Natural killer cell treated with Interleukin-12 subunit alpha and Interleukin-12 subunit beta and Interleukin-15 and Interleukin-18, amount 100 ng/mL, for 72 hours (primary cell): Measurements from ENCODE around the gene SLC9A6. TPM values are rescaled to one million over a fixed set of nuclear protein-coding genes. Genes with fewer than 3 reads are reported as not detected.
"Not testable (repeated sequence)": the region's sequence is repeated elsewhere in the genome, so short reads cannot be mapped to it uniquely, and the experiment has no call there.

Experiments used
- ATAC-seq, 2 donors: fragments of 150-1000 bp; cut with Tn5 transposase in 1 of 2; sonication (Bioruptor Pico), chemical (Tn5 transposase) in 1 of 2; 2 replicates each; pipeline ENCODE4 v1.10.0; 2021
- DNase-seq: peaks from one replicate; pipeline ENCODE4 v3.0.0; 2022; ENCODE audit warnings: low spot score
- H3K27ac Mint-ChIP-seq, 2 donors: 1 replicate in 1 of 2; 2 replicates in 1 of 2; pipeline ENCODE4 v1.8.0; 2022; ENCODE audit warnings: mixed read lengths in 2 of 2, mild to moderate bottlenecking in 1 of 2, moderate library complexity in 1 of 2
- H3K27me3 Mint-ChIP-seq, 2 donors: 1 replicate in 1 of 2; 2 replicates in 1 of 2; pipeline ENCODE4 v1.8.0; 2022; ENCODE audit warnings: mixed read lengths in 2 of 2
- H3K36me3 Mint-ChIP-seq: one replicate; pipeline ENCODE4 v1.8.0; 2022; ENCODE audit warnings: mixed read lengths
- H3K4me1 Mint-ChIP-seq, 2 donors: 1 replicate in 1 of 2; 2 replicates in 1 of 2; pipeline ENCODE4 v1.8.0; 2022; ENCODE audit warnings: low read depth in 2 of 2, mixed read lengths in 2 of 2, mild to moderate bottlenecking in 1 of 2
- H3K4me3 Mint-ChIP-seq: one replicate; pipeline ENCODE4 v1.8.0; 2022; ENCODE audit warnings: mixed read lengths
- H3K9me3 Mint-ChIP-seq: 2 replicates; pipeline ENCODE4 v1.8.0; 2022; ENCODE audit warnings: mixed read lengths
- total RNA-seq, 2 donors: library from RNA; stranded (reverse); gene quantifications; one replicate each; pipeline ENCODE4 v1.2.3, GENCODE V29; 2022

SLC9A6 gene
- total RNA-seq, 2 donors from 2014 or later = 16.6 to 18.6 TPM

DNA sequence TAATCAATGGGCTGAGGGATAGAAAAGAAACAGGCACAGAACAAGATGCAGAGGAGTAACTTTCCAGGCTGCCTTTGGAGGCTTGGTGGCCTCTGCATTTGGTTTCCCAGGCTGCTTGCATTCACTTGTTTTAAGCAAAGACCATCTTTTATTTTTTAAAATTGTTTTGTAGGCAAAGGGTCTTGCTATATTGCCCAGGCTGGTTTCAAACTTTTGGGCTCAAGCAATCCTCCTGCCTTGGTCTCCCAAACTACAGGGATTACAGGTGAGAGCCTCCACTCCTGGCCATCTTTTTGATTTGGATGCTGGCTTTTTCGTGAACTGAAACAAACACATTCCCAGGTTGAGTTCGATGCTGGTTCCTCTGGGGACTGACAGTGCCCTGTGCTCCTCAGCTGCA lies 74.1 kb downstream of the SLC9A6 start:
- Mint-ChIP-seq H3K27me3 (peaks cover 0 to 9% of the 10 kb centered on the region in 2 donors), H3K4me3 (no peak overlapping the region), H3K4me1 (no peaks in the 10 kb centered on the region), H3K9me3 (no peaks in the 10 kb centered on the region), H3K36me3 (no peaks in the 10 kb centered on the region), H3K27ac (no peak overlapping the region)
- DNase-seq = no peak
- ATAC-seq = no peak

GRCh38 chrX:136061286-136061685 lies 76.1 kb downstream of the SLC9A6 start:
- ATAC-seq (no peak), DNase-seq (no peak)
- Mint-ChIP-seq H3K4me1 (no peaks in the 10 kb centered on the region), H3K27me3 (peaks cover 0 to 4% of the 10 kb centered on the region in 2 donors), H3K36me3 (no peaks in the 10 kb centered on the region), H3K9me3 (no peaks in the 10 kb centered on the region), H3K4me3 (no peak overlapping the region), H3K27ac (no peak overlapping the region)

DNA sequence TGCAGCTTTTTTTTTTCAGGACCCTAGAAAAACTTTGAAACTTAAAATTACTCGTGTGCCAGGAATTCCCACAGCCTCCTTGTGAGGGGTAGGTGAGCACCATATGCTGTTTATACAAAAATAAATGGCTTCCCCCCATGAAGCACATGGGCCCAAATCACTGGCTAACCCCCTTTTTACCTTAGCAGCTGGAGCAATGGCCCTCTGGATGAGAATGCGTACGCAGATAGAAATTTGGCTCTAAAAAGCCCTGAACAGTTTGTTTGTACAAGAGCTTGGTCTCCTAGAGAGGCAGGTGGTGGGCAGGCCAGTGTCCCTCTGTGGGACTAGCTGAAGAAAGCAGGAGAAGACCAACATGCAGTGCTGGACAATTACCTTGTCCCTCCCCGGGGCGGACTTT lies 76.5 kb downstream of the SLC9A6 start:
- Mint-ChIP-seq H3K4me3 (no peak overlapping the region), H3K9me3 (no peaks in the 10 kb centered on the region), H3K27me3 (peaks cover 0 to 4% of the 10 kb centered on the region in 2 donors), H3K4me1 (no peaks in the 10 kb centered on the region), H3K36me3 (no peaks in the 10 kb centered on the region), H3K27ac (no peak overlapping the region)
- DNase-seq (no peak), ATAC-seq (no peak)

GRCh38 chrX:136063340-136064079 lies 78.3 kb downstream of the SLC9A6 start:
- DNase-seq (no peak), ATAC-seq (no peak)
- Mint-ChIP-seq H3K36me3 (no peaks in the 10 kb centered on the region), H3K4me1 (no peaks in the 10 kb centered on the region), H3K27me3 (peaks cover 0 to 4% of the 10 kb centered on the region in 2 donors), H3K4me3 (no peak overlapping the region), H3K27ac (no peak overlapping the region), H3K9me3 (no peaks in the 10 kb centered on the region)

DNA sequence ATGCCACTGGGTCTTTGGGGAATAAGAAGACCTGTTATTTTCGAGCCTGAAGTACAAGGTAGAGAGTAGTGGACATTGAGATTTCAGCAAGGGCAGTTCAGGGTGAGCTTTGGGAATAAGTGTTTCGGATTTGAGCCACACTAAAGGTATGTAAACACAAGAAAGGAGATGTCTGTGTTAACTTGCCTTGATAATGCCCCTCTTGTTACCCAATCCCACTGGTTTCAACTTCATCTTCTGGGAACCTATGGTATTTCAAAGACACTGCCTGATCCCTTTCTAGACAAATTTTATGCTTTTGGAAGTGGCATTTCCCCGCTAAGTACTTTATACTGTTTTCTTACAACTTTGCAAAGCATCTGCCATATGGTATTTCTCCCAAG lies 79.4 kb downstream of the SLC9A6 start:
- no peak overlapping the region for H3K4me3 Mint-ChIP-seq
- ATAC-seq (no peak), DNase-seq (no peak)
- no peak overlapping the region for H3K27ac Mint-ChIP-seq
- H3K9me3 Mint-ChIP-seq = no peaks in the 10 kb centered on the region
- H3K4me1 Mint-ChIP-seq = peaks cover 0 to 1% of the 10 kb centered on the region in 2 donors
- H3K27me3 Mint-ChIP-seq = peaks cover 0 to 5% of the 10 kb centered on the region in 2 donors
- H3K36me3 Mint-ChIP-seq = no peaks in the 10 kb centered on the region

GRCh38 chrX:136065044-136065671 lies 79.9 kb downstream of the SLC9A6 start:
- Mint-ChIP-seq H3K27me3 (peaks cover 0 to 7% of the 10 kb centered on the region in 2 donors), H3K4me1 (peaks cover 0 to 3% of the 10 kb centered on the region in 2 donors), H3K36me3 (no peaks in the 10 kb centered on the region), H3K27ac (no peak overlapping the region), H3K4me3 (no peak overlapping the region), H3K9me3 (no peaks in the 10 kb centered on the region)
- DNase-seq = no peak
- no peak for ATAC-seq

DNA sequence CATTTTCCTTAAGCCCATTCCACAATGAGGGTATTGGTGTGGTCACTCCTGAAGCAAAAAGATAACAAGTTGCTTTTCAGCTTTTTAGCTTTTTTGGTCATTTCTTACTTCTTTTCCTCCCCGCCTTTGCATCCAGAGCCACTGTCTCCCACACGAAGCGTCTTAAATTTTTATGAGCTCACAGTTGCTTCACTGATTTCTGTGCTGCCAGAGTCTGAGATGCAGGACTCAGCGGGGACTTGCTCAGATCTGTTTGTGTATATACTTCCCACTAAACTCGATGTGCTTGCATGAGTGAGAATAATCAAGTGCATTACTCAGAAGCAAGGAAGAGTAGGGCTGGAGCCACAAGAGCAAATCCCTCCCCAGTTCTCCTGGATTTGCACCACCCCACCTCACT lies 81.9 kb downstream of the SLC9A6 start:
- DNase-seq (no peak), ATAC-seq (no peak)
- Mint-ChIP-seq H3K27me3 (peaks cover 0 to 10% of the 10 kb centered on the region in 2 donors), H3K36me3 (no peaks in the 10 kb centered on the region), H3K4me3 (no peak overlapping the region), H3K27ac (no peak overlapping the region), H3K9me3 (no peaks in the 10 kb centered on the region), H3K4me1 (peaks cover 11 to 13% of the 10 kb centered on the region in 2 donors)

DNA sequence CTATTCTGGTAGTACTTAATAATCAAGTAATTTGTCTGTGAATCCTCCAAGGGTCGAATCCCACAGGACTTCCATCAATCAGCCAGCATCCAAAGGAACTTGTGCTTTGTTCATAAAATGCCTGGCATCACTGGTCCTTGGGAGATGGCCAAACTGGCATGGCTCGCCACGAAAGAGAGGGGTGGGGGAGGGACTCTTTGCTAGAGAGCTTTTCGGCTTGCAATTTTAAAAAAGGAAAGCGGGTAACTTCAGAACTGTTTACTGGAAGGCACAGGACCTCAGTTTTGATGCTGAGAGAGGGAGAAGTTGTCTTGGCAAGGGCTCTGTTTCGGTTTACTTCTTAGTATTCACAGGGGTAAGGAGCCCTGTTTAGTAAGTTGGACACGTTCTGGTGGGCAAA lies 82.7 kb downstream of the SLC9A6 start:
- no peaks in the 10 kb centered on the region for H3K36me3 Mint-ChIP-seq
- DNase-seq (no peak), ATAC-seq (no peak)
- no peak overlapping the region for H3K27ac Mint-ChIP-seq
- H3K4me1 Mint-ChIP-seq = peaks cover 11 to 13% of the 10 kb centered on the region in 2 donors
- peaks cover 0 to 10% of the 10 kb centered on the region in 2 donors for H3K27me3 Mint-ChIP-seq
- no peaks in the 10 kb centered on the region for H3K9me3 Mint-ChIP-seq
- no peak overlapping the region for H3K4me3 Mint-ChIP-seq

GRCh38 chrX:136076942-136077341 lies 91.7 kb downstream of the SLC9A6 start:
- Mint-ChIP-seq H3K4me3 (no peak overlapping the region), H3K4me1 (no peaks in the 10 kb centered on the region), H3K27ac (no peak overlapping the region), H3K36me3 (no peaks in the 10 kb centered on the region), H3K27me3 (peaks cover 28 to 31% of the 10 kb centered on the region in 2 donors), H3K9me3 (no peaks in the 10 kb centered on the region)
- DNase-seq (no peak), ATAC-seq (no peak)

DNA sequence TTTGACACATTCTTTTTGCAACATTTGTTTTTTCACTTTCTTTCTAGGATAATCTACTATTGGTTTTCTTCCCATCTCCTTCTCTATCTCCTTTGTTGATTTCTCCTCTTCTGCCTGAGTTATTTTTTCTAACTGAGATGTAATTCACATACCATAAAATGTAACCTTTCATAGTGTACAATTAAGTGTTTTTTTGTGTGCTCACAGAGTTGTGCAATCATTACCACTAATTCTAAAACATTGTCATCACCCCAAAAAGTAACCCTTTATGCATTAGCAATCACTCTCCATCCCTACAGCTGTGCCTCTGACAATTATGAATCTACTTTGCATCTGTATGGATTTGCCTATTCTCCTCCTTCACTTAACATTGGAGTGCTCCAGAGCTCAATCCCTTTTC lies 95.5 kb downstream of the SLC9A6 start:
- DNase-seq (no peak), ATAC-seq (no peak)
- Mint-ChIP-seq H3K36me3 (no peaks in the 10 kb centered on the region), H3K27ac (no peak overlapping the region), H3K27me3 (peaks cover 33% of the 10 kb centered on the region in 2 donors), H3K4me3 (no peak overlapping the region), H3K4me1 (no peaks in the 10 kb centered on the region), H3K9me3 (no peaks in the 10 kb centered on the region)

GRCh38 chrX:136086521-136086920 lies 101.3 kb downstream of the SLC9A6 start:
- no peak overlapping the region for H3K4me3 Mint-ChIP-seq
- H3K36me3 Mint-ChIP-seq = no peaks in the 10 kb centered on the region
- DNase-seq = no peak
- no peak overlapping the region for H3K27ac Mint-ChIP-seq
- no peaks in the 10 kb centered on the region for H3K9me3 Mint-ChIP-seq
- no peaks in the 10 kb centered on the region for H3K4me1 Mint-ChIP-seq
- peaks cover 5 to 8% of the 10 kb centered on the region in 2 donors for H3K27me3 Mint-ChIP-seq
- ATAC-seq = no peak

DNA sequence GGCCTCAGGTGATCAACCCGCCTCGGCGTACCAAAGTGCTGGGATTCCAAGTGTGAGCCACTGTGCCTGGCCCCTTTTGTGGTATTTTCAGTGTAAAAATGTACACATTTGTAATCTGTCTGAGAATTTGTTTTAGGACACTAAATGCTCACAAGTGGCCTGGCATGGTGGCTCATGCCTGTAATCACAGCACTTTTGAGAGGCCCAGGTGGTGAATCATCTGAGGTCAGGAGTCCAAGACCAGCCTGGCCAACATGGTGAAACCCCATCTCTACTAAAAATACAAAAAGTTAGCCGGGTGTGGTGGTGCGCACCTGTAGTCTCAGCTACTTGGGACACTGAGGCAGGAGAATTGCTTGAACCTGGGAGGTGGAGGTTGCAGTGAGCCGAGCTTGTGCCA lies 106.7 kb downstream of the SLC9A6 start:
- not testable (repeated sequence) for H3K36me3 Mint-ChIP-seq, H3K4me3 Mint-ChIP-seq, ATAC-seq, H3K4me1 Mint-ChIP-seq, H3K9me3 Mint-ChIP-seq, DNase-seq, H3K27me3 Mint-ChIP-seq, H3K27ac Mint-ChIP-seq

- Mint-ChIP-seq H3K36me3 (no peaks in the 10 kb centered on the region), H3K27me3 (peaks cover 0 to 2% of the 10 kb centered on the region in 2 donors), H3K4me1 (peaks cover 0 to 3% of the 10 kb centered on the region in 2 donors), H3K27ac (no peak overlapping the region), H3K4me3 (no peak overlapping the region), H3K9me3 (no peaks in the 10 kb centered on the region)
- DNase-seq (no peak), ATAC-seq (no peak)
Observed at GRCh38 chrX:136094962-136095361, 109.7 kb downstream of the SLC9A6 start.
